Measurements from ENCODE around the gene TMEM204.
A peak's percentile ranks its signal among the peaks of the same experiment; 100 is the strongest.

Gene TMEM204

GRCh38 chr16:1565083-1565805, 31.8 kb downstream of the TMEM204 start:
- H3K4me3 ChIP-seq (ENCODE audit: low read depth, low read length): no peak overlapping the region
- DNase-seq (ENCODE audit: low read depth): no peak
- TF ChIP-seq CTCF (IDR thresholded peaks at IDR 0.05; ENCODE audit: low read depth, low read length, missing control alignments): no peak

GRCh38 chr16:1567988-1568387, 34.5 kb downstream of the TMEM204 start:
- DNase-seq (ENCODE audit: low read depth): no peak
- no peak overlapping the region for H3K4me3 ChIP-seq (ENCODE audit: low read depth, low read length)
- no peak for TF ChIP-seq CTCF (IDR thresholded peaks at IDR 0.05; ENCODE audit: low read depth, low read length, missing control alignments)

GRCh38 chr16:1571012-1571671, 37.7 kb downstream of the TMEM204 start:
- DNase-seq (ENCODE audit: low read depth): no peak
- H3K4me3 ChIP-seq (ENCODE audit: low read depth, low read length): no peak overlapping the region
- TF ChIP-seq CTCF (IDR thresholded peaks at IDR 0.05; ENCODE audit: low read depth, low read length, missing control alignments): no peak

GRCh38 chr16:1572673-1573072, 39.2 kb downstream of the TMEM204 start:
- TF ChIP-seq CTCF (IDR thresholded peaks at IDR 0.05; ENCODE audit: low read depth, low read length, missing control alignments): no peak
- no peak for DNase-seq (ENCODE audit: low read depth)

GRCh38 chr16:1573301-1573700, 39.8 kb downstream of the TMEM204 start:
- TF ChIP-seq CTCF (IDR thresholded peaks at IDR 0.05; ENCODE audit: low read depth, low read length, missing control alignments): no peak
- no peak for DNase-seq (ENCODE audit: low read depth)

More at GRCh38 chr16:1572673-1573072, 39.2 kb downstream of the TMEM204 start:
- no peak overlapping the region for H3K4me3 ChIP-seq (ENCODE audit: low read depth, low read length)

GRCh38 chr16:1575578-1575977, 42.1 kb downstream of the TMEM204 start:
- no peak overlapping the region for H3K4me3 ChIP-seq (ENCODE audit: low read depth, low read length)
- no peak for TF ChIP-seq CTCF (IDR thresholded peaks at IDR 0.05; ENCODE audit: low read depth, low read length, missing control alignments)
- DNase-seq (ENCODE audit: low read depth): peak; percentile 10

More at GRCh38 chr16:1573301-1573700, 39.8 kb downstream of the TMEM204 start:
- no peak overlapping the region for H3K4me3 ChIP-seq (ENCODE audit: low read depth, low read length)
